ENCODE data around the gene KCNK16. TPM values are rescaled to one million over a fixed set of nuclear protein-coding genes. Genes with fewer than 3 reads are reported as not detected.

The KCNK16 gene
- total RNA-seq, 1 experiment from 2014 or later = not detected

DNA sequence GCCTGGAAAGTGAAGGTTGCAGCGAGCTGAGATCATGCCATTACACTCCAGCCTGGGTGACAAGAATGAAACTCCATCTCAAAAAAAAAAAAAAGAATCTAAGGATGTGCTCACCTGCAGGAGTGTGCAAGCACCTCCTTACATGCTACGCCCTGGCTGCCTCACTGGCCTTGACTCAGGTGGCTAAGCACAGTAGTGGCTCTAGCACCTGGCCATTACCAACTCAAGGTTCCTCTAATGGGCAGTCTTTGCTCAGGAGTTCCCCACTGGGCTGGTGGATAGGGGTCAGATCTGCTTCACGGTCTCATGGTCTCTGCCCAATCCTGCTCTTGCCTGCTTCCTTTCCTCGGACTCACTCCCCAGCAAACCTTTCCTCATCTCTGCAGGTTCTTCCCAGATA lies 48.0 kb downstream of the KCNK16 start:
- CTCF ChIA-PET = no interaction called here
- H3K27me3 ChIP-seq (ENCODE audit: control insufficient read depth, insufficient read depth, low read length) = no peaks in the 10 kb centered on the region; the same call in 1 of the 2 replicates

GRCh38 chr6:39273406-39273821 lies 49.1 kb downstream of the KCNK16 start:
- no peaks in the 10 kb centered on the region; the same call in 1 of the 2 replicates for H3K27me3 ChIP-seq (ENCODE audit: control insufficient read depth, insufficient read depth, low read length)
- ATAC-seq (no peak), DNase-seq (ENCODE audit: low read depth, low spot score) (no peak)
- H3K27ac ChIP-seq (ENCODE audit: low read length) = no peak overlapping the region
- no peaks in the 10 kb centered on the region for H3K4me1 ChIP-seq (ENCODE audit: control insufficient read depth, insufficient read depth, low read length)
- no peak for TF ChIP-seq SIN3A (IDR thresholded peaks at IDR 0.05; ENCODE audit: borderline replicate concordance, insufficient read depth, low read depth, low read length)
- no peak overlapping the region for H3K4me3 ChIP-seq (ENCODE audit: low read depth in 2 of 2, low read length in 2 of 2)
- CTCF ChIA-PET = no interaction called here
- POLR2A ChIA-PET = no interaction called here
- intact Hi-C loops (cut with micrococcal nuclease; ENCODE audit: unreplicated experiment) = no loop called here
- in situ Hi-C loops (cut with HindIII; ENCODE audit: low pct_unique_long_range_greater_than_20kb, low sequenced_read_pairs) = no loop called here
- no peaks in the 10 kb centered on the region for H3K9me3 ChIP-seq (ENCODE audit: control insufficient read depth, insufficient read depth, low read depth, low read length)
- no peaks in the 10 kb centered on the region for H3K36me3 ChIP-seq (ENCODE audit: control insufficient read depth, insufficient read depth, low read length)
- no TSS peak for BruUV-seq (replicated peaks)

More for the DNA sequence above, 48.0 kb downstream of the KCNK16 start:
- in situ Hi-C loops (cut with HindIII; ENCODE audit: low pct_unique_long_range_greater_than_20kb, low sequenced_read_pairs) (no loop called here), intact Hi-C loops (cut with micrococcal nuclease; ENCODE audit: unreplicated experiment) (no loop called here)
- Histone ChIP-seq H3K27ac (ENCODE audit: low read length) (no peak overlapping the region), H3K9me3 (ENCODE audit: control insufficient read depth, insufficient read depth, low read depth, low read length) (no peaks in the 10 kb centered on the region), H3K36me3 (ENCODE audit: control insufficient read depth, insufficient read depth, low read length) (no peaks in the 10 kb centered on the region), H3K4me1 (ENCODE audit: control insufficient read depth, insufficient read depth, low read length) (no peaks in the 10 kb centered on the region), H3K4me3 (ENCODE audit: low read depth in 2 of 2, low read length in 2 of 2) (no peak overlapping the region)
- ATAC-seq (no peak), DNase-seq (ENCODE audit: low read depth, low spot score) (no peak)
- POLR2A ChIA-PET = no interaction called here
- no peak for TF ChIP-seq CTCF (IDR thresholded peaks at IDR 0.05)
- no TSS peak for BruUV-seq (replicated peaks)

GRCh38 chr6:39269961-39270360 lies 52.5 kb downstream of the KCNK16 start:
- no peak for TF ChIP-seq TCF7L2 (IDR thresholded peaks at IDR 0.05; ENCODE audit: low read depth, low read length)
- no peak for TF ChIP-seq CTCF (IDR thresholded peaks at IDR 0.05)
- no peak for TF ChIP-seq SIN3A (IDR thresholded peaks at IDR 0.05; ENCODE audit: borderline replicate concordance, insufficient read depth, low read depth, low read length)
- TF ChIP-seq, protein P1, sequence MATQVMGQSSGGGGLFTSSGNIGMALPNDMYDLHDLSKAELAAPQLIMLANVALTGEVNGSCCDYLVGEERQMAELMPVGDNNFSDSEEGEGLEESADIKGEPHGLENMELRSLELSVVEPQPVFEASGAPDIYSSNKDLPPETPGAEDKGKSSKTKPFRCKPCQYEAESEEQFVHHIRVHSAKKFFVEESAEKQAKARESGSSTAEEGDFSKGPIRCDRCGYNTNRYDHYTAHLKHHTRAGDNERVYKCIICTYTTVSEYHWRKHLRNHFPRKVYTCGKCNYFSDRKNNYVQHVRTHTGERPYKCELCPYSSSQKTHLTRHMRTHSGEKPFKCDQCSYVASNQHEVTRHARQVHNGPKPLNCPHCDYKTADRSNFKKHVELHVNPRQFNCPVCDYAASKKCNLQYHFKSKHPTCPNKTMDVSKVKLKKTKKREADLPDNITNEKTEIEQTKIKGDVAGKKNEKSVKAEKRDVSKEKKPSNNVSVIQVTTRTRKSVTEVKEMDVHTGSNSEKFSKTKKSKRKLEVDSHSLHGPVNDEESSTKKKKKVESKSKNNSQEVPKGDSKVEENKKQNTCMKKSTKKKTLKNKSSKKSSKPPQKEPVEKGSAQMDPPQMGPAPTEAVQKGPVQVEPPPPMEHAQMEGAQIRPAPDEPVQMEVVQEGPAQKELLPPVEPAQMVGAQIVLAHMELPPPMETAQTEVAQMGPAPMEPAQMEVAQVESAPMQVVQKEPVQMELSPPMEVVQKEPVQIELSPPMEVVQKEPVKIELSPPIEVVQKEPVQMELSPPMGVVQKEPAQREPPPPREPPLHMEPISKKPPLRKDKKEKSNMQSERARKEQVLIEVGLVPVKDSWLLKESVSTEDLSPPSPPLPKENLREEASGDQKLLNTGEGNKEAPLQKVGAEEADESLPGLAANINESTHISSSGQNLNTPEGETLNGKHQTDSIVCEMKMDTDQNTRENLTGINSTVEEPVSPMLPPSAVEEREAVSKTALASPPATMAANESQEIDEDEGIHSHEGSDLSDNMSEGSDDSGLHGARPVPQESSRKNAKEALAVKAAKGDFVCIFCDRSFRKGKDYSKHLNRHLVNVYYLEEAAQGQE (IDR thresholded peaks at IDR 0.05; ENCODE audit: insufficient read depth in 1 of 2, low read depth in 2 of 2, low read length in 1 of 2) = no peak
- no peak for TF ChIP-seq POLR2AphosphoS5 (IDR thresholded peaks at IDR 0.05; ENCODE audit: low read depth, low read length)
- Histone ChIP-seq H3K27ac (ENCODE audit: low read length) (no peak overlapping the region), H3K27me3 (ENCODE audit: control insufficient read depth, insufficient read depth, low read length) (no peaks in the 10 kb centered on the region), H3K4me1 (ENCODE audit: control insufficient read depth, insufficient read depth, low read length) (no peaks in the 10 kb centered on the region), H3K36me3 (ENCODE audit: control insufficient read depth, insufficient read depth, low read length) (no peaks in the 10 kb centered on the region), H3K9me3 (ENCODE audit: control insufficient read depth, insufficient read depth, low read depth, low read length) (no peaks in the 10 kb centered on the region), H3K4me3 (ENCODE audit: low read depth in 2 of 2, low read length in 2 of 2) (no peak overlapping the region)
- intact Hi-C loops (cut with micrococcal nuclease; ENCODE audit: unreplicated experiment) (no loop called here), in situ Hi-C loops (cut with HindIII; ENCODE audit: low pct_unique_long_range_greater_than_20kb, low sequenced_read_pairs) (no loop called here)
- BruUV-seq (replicated peaks) = no TSS peak
- POLR2A ChIA-PET = no interaction called here
- no peak for ATAC-seq
- no peak for DNase-seq (ENCODE audit: low read depth, low spot score)
- CTCF ChIA-PET = no interaction called here
